ENCODE data around the gene SYT14. TPM values are rescaled to one million over a fixed set of nuclear protein-coding genes. Genes with fewer than 3 reads are reported as not detected.

The SYT14 gene
- total RNA-seq, 1 donor from 2014 or later: 0.03 TPM

DNA sequence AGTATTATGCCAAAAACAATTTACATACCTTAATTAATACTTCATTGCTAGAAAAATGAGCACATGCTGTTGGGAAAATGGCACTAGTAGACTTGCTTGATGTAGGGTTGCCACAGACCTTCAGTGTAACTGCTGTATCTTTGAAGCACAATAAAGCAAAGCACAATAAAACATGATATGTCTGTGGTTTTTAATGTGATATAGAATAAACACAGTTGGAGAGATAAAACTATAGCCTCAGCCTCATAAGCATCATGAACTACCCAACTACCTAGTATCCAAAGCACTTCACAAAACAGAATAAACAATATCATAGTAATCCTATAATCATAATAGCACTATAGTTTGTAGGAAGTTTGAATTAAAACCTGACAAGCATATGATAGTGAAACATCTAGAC lies 143.5 kb downstream of the SYT14 start:
- no peak for DNase-seq
- intact Hi-C loops (cut with DNase I): no loop called here
- Histone ChIP-seq H3K4me1 (no peaks in the 10 kb centered on the region), H3K4me3 (no peak overlapping the region), H3K27ac (no peak overlapping the region), H3K27me3 (no peaks in the 10 kb centered on the region), H3K36me3 (no peaks in the 10 kb centered on the region), H3K9me3 (no peaks in the 10 kb centered on the region)
- ATAC-seq: no peak
- TF ChIP-seq, protein P1, sequence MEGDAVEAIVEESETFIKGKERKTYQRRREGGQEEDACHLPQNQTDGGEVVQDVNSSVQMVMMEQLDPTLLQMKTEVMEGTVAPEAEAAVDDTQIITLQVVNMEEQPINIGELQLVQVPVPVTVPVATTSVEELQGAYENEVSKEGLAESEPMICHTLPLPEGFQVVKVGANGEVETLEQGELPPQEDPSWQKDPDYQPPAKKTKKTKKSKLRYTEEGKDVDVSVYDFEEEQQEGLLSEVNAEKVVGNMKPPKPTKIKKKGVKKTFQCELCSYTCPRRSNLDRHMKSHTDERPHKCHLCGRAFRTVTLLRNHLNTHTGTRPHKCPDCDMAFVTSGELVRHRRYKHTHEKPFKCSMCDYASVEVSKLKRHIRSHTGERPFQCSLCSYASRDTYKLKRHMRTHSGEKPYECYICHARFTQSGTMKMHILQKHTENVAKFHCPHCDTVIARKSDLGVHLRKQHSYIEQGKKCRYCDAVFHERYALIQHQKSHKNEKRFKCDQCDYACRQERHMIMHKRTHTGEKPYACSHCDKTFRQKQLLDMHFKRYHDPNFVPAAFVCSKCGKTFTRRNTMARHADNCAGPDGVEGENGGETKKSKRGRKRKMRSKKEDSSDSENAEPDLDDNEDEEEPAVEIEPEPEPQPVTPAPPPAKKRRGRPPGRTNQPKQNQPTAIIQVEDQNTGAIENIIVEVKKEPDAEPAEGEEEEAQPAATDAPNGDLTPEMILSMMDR (IDR thresholded peaks at IDR 0.05): no peak

DNA sequence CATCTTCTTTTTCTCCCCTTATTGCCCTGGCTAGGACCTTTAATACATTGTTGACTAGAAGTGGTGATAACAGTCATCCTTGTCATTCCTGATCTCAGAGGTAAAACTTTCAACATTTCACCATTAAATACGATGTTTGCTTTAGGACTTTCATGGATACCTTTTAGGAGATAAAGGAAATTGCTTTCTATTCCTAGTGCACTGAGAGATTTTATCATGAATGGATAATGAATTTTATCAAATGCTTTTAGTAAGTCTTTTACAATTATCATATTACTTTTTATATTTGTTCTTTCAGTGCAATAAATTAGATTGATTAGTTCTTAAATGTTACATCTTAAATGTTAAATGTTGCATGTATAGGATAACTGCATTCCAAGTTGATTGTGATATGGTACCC lies 147.3 kb downstream of the SYT14 start:
- DNase-seq: no peak
- intact Hi-C loops (cut with DNase I): no loop called here
- H3K4me3 ChIP-seq: no peak overlapping the region
- no peaks in the 10 kb centered on the region for H3K27me3 ChIP-seq
- TF ChIP-seq, protein P1 (IDR thresholded peaks at IDR 0.05): no peak
- H3K9me3 ChIP-seq: no peaks in the 10 kb centered on the region
- H3K27ac ChIP-seq: no peak overlapping the region
- no peak for ATAC-seq
- H3K36me3 ChIP-seq: no peaks in the 10 kb centered on the region
- no peaks in the 10 kb centered on the region for H3K4me1 ChIP-seq

DNA sequence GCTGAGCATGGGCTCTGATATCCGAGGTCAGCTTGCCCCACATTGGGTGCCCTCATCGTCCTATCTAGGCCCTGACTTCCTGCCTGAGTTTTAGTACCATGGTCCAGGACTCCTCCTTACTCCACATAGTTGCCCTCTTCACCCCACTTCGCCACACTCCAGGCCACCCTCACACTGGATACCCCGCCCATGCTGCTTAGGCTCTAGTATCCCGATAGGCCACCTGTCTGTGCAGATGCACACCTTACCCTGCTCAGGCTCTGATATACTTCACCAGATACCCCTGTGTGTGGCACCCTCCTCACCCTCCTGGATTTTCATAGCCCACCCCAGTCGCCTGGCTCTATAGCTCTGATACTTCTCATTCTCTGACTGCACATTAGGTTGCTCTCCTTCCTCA lies 149.0 kb downstream of the SYT14 start:
- peak; percentile 25 for ATAC-seq
- no peak for DNase-seq
- intact Hi-C loops (cut with DNase I): no loop called here

DNA sequence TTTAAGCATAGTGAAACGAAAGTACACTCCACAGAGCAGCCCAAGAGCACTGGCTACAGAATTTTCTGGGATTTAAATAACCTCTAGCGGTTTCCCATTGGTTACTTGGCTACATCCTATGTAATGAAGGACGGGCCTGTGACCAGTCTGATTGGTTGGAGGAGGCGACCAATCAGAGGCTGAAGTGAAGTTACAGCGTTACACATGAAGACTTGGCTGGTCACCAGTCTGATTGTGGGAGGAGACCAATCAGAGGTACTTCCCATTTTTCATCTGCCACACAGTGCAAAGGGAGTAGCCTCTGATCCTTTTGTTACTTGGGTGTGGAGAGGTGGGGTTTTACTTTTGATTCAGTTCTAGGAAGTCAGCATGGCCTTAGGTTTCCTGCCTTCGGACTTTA lies 151.8 kb downstream of the SYT14 start:
- ATAC-seq (no peak), DNase-seq (no peak)
- H3K27ac ChIP-seq: no peak overlapping the region
- TF ChIP-seq, protein P1 (IDR thresholded peaks at IDR 0.05): no peak
- no peak overlapping the region for H3K4me3 ChIP-seq
- H3K9me3 ChIP-seq: no peaks in the 10 kb centered on the region
- H3K27me3 ChIP-seq: no peaks in the 10 kb centered on the region
- no peaks in the 10 kb centered on the region for H3K4me1 ChIP-seq
- intact Hi-C loops (cut with DNase I): no loop called here
- no peaks in the 10 kb centered on the region for H3K36me3 ChIP-seq

More for the DNA sequence above, 149.0 kb downstream of the SYT14 start:
- Histone ChIP-seq H3K27ac (no peak overlapping the region), H3K4me3 (no peak overlapping the region), H3K27me3 (no peaks in the 10 kb centered on the region), H3K9me3 (no peaks in the 10 kb centered on the region), H3K4me1 (no peaks in the 10 kb centered on the region), H3K36me3 (no peaks in the 10 kb centered on the region)
- TF ChIP-seq, protein P1 (IDR thresholded peaks at IDR 0.05): no peak

DNA sequence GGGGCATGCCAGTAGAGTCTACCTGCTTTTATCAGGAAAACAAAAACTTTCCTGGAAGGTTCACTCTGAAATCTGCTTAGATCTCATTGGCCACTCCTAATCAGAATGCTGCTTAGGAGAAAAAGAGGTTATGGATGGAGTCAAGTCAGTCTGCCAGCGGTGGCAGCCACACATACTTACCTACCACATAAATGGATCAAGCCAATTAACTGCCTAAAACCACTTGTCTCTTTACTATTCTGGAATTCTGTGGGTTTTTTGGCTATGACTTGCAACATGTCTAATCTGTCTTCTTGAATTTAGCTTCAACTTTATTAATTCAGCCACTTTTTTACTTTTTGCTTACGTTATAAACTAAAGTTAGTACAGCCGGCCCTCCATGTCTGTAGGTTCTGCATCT lies 154.3 kb downstream of the SYT14 start:
- intact Hi-C loops (cut with DNase I): no loop called here
- H3K4me3 ChIP-seq: no peak overlapping the region
- no peak for ATAC-seq

More for the DNA sequence above, 154.3 kb downstream of the SYT14 start:
- TF ChIP-seq, protein P1 (IDR thresholded peaks at IDR 0.05): no peak
- Histone ChIP-seq H3K4me1 (no peaks in the 10 kb centered on the region), H3K9me3 (no peaks in the 10 kb centered on the region), H3K27me3 (no peaks in the 10 kb centered on the region), H3K27ac (no peak overlapping the region), H3K36me3 (no peaks in the 10 kb centered on the region)
- no peak for DNase-seq

Data from upper lobe of right lung (tissue), 1 donor.